Nephron progenitor cell (in vitro differentiated cells): Measurements from ENCODE around the gene KCTD17.

Experiments used
- DNase-seq: peaks from one replicate; pipeline ENCODE4 v3.0.0; 2021
- H3K27ac Mint-ChIP-seq: 2 replicates; pipeline ENCODE4 v1.8.0; 2021; ENCODE audit warnings: mild to moderate bottlenecking, moderate library complexity, mixed read lengths
- H3K27me3 Mint-ChIP-seq: 2 replicates; pipeline ENCODE4 v1.8.0; 2021; ENCODE audit warnings: mild to moderate bottlenecking, low read depth, mixed read lengths; ENCODE audit not compliant: poor library complexity
- H3K36me3 Mint-ChIP-seq: 2 replicates; pipeline ENCODE4 v1.8.0; 2021; ENCODE audit warnings: low read depth, mixed read lengths
- H3K4me1 Mint-ChIP-seq: 2 replicates; pipeline ENCODE4 v1.8.0; 2021; ENCODE audit warnings: mixed read lengths
- H3K4me3 Mint-ChIP-seq: 2 replicates; pipeline ENCODE4 v1.8.0; 2021; ENCODE audit warnings: mild to moderate bottlenecking, moderate library complexity, mixed read lengths
- H3K9me3 Mint-ChIP-seq: 2 replicates; pipeline ENCODE4 v1.8.0; 2021; ENCODE audit warnings: mild to moderate bottlenecking, moderate library complexity, mixed read lengths
- CTCF ChIP-seq: fragments of 200-600 bp; sonication (generic); IDR thresholded peaks from 2 replicates; pipeline ENCODE4 v1.5.0; 2021; ENCODE audit warnings: antibody characterized with exemption

KCTD17 gene

GRCh38 chr22:37089434-37089833, 37.9 kb downstream of the KCTD17 start:
- H3K4me1 Mint-ChIP-seq: peaks cover 14% of the 10 kb centered on the region
- H3K9me3 Mint-ChIP-seq: no peaks in the 10 kb centered on the region
- no peak overlapping the region for H3K27ac Mint-ChIP-seq
- TF ChIP-seq CTCF: no peak
- no peak for DNase-seq
- peaks cover 50% of the 10 kb centered on the region for H3K27me3 Mint-ChIP-seq
- H3K4me3 Mint-ChIP-seq: no peak overlapping the region
- no peaks in the 10 kb centered on the region for H3K36me3 Mint-ChIP-seq

GRCh38 chr22:37090920-37091695, 39.6 kb downstream of the KCTD17 start:
- peaks cover 24% of the 10 kb centered on the region for H3K4me1 Mint-ChIP-seq
- peaks cover 55% of the 10 kb centered on the region for H3K27me3 Mint-ChIP-seq
- DNase-seq: no peak
- no peaks in the 10 kb centered on the region for H3K9me3 Mint-ChIP-seq
- no peak overlapping the region for H3K4me3 Mint-ChIP-seq
- TF ChIP-seq CTCF: no peak
- no peak overlapping the region for H3K27ac Mint-ChIP-seq
- H3K36me3 Mint-ChIP-seq: no peaks in the 10 kb centered on the region

GRCh38 chr22:37091994-37092393, 40.5 kb downstream of the KCTD17 start:
- no peak overlapping the region for H3K27ac Mint-ChIP-seq
- no peak overlapping the region for H3K4me3 Mint-ChIP-seq
- H3K9me3 Mint-ChIP-seq: no peaks in the 10 kb centered on the region
- peaks cover 64% of the 10 kb centered on the region for H3K27me3 Mint-ChIP-seq
- no peak for DNase-seq
- H3K4me1 Mint-ChIP-seq: peaks cover 33% of the 10 kb centered on the region
- TF ChIP-seq CTCF: no peak
- no peaks in the 10 kb centered on the region for H3K36me3 Mint-ChIP-seq

GRCh38 chr22:37092997-37093396, 41.5 kb downstream of the KCTD17 start:
- no peak overlapping the region for H3K4me3 Mint-ChIP-seq
- no peaks in the 10 kb centered on the region for H3K9me3 Mint-ChIP-seq
- no peak for TF ChIP-seq CTCF
- DNase-seq: no peak
- H3K4me1 Mint-ChIP-seq: peaks cover 40% of the 10 kb centered on the region
- H3K36me3 Mint-ChIP-seq: no peaks in the 10 kb centered on the region
- H3K27me3 Mint-ChIP-seq: peaks cover 68% of the 10 kb centered on the region
- no peak overlapping the region for H3K27ac Mint-ChIP-seq

- no peak for DNase-seq
- Mint-ChIP-seq H3K4me3 (no peak overlapping the region), H3K27ac (no peak overlapping the region), H3K27me3 (peaks cover 71% of the 10 kb centered on the region), H3K4me1 (peaks cover 52% of the 10 kb centered on the region), H3K9me3 (no peaks in the 10 kb centered on the region), H3K36me3 (no peaks in the 10 kb centered on the region)
- no peak for TF ChIP-seq CTCF
These were observed 42.7 kb downstream of the KCTD17 start for GRCh38 chr22:37094239-37094638.

GRCh38 chr22:37095113-37095512, 43.6 kb downstream of the KCTD17 start:
- no peak for TF ChIP-seq CTCF
- no peak overlapping the region for H3K4me3 Mint-ChIP-seq
- H3K9me3 Mint-ChIP-seq: no peaks in the 10 kb centered on the region
- peaks cover 58% of the 10 kb centered on the region for H3K4me1 Mint-ChIP-seq
- no peak for DNase-seq
- H3K27ac Mint-ChIP-seq: no peak overlapping the region
- H3K36me3 Mint-ChIP-seq: no peaks in the 10 kb centered on the region
- H3K27me3 Mint-ChIP-seq: peaks cover 76% of the 10 kb centered on the region
